ENCODE measurements around the gene JCAD. TPM values are rescaled to one million over a fixed set of nuclear protein-coding genes. Genes with fewer than 3 reads are reported as not detected.

The JCAD gene
- total and polyA plus RNA-seq, 10 of the 15 experiments (the other 5 are each of a cell fraction or from before 2014, with no cell fraction given), result 0.28 TPM; not detected in 9

GRCh38 chr10:30041196-30042105 is 17.9 kb downstream of the JCAD start (continued):
- no peak for TF ChIP-seq BCLAF1 (IDR thresholded peaks at IDR 0.05)
- no peak for TF ChIP-seq CHD4 (IDR thresholded peaks at IDR 0.05)
- TF ChIP-seq NFIC (IDR thresholded peaks at IDR 0.05; ENCODE audit: low read depth, low read length), result no peak
- TF ChIP-seq BRCA1 (IDR thresholded peaks at IDR 0.05; ENCODE audit: low read depth, low read length), result no peak
- TF ChIP-seq NR2C2 (IDR thresholded peaks at IDR 0.05; ENCODE audit: borderline replicate concordance, control insufficient read depth, insufficient read length, low read depth), result no peak
- no peak for TF ChIP-seq CREM (IDR thresholded peaks at IDR 0.05; ENCODE audit: low read depth)
- TF ChIP-seq KLF5 (IDR thresholded peaks at IDR 0.05; ENCODE audit: partially characterized antibody), result no peak

- ChIA-PET SMC1A (ENCODE audit: uncharacterized antibody, unreplicated experiment) (interaction anchor here (0.6 kb wide), 1 partner anchor 202 kb away, joined by 3 read pairs; no protein-coding TSS in a partner anchor), POLR2A (no interaction called here), RAD21 (ENCODE audit: unreplicated experiment) (no interaction called here), CTCF (interaction anchor here (1.3 kb wide), 1 partner anchor 8 kb away, joined by 4 read pairs; no protein-coding TSS in a partner anchor)
- H4K20me1 ChIP-seq (ENCODE audit: control insufficient read depth, insufficient read depth), result no peaks in the 10 kb centered on the region
- no peak overlapping the region for H3K4me3 ChIP-seq
- WGBS (ENCODE audit: insufficient coverage, insufficient replicate concordance, low lambda C conversion rate, missing lambda C conversion rate), result 61% methylated on average over 8 of the region's 8 CpGs
- H2AFZ ChIP-seq (ENCODE audit: control insufficient read depth, low read depth, low read length), result no peak overlapping the region
- no peak for DNase-seq (ENCODE audit: low read depth, low spot score)
- no peaks in the 10 kb centered on the region; a peak in 2 of 4 replicates for H3K27me3 ChIP-seq (replicated peaks in 1 of 2; ENCODE audit: control insufficient read depth in 2 of 2, insufficient read depth in 2 of 2, low read length in 1 of 2)
- H3K79me2 ChIP-seq (ENCODE audit: control insufficient read depth, insufficient read depth, low read length), result no peaks in the 10 kb centered on the region
- no peak overlapping the region for H3K27ac ChIP-seq (ENCODE audit: control insufficient read depth, insufficient read depth)
- no peak for FAIRE-seq
- intact Hi-C loops (cut with micrococcal nuclease; ENCODE audit: unreplicated experiment) (no loop called here), in situ Hi-C loops (cut with MboI) (no loop called here)
- no peak overlapping the region for H3K4me2 ChIP-seq (ENCODE audit: control insufficient read depth, insufficient read depth)
- no peaks in the 10 kb centered on the region for H3K4me1 ChIP-seq (ENCODE audit: control insufficient read depth, insufficient read depth, low read length)
- no peak for ATAC-seq
- no peaks in the 10 kb centered on the region for H3K36me3 ChIP-seq (ENCODE audit: control insufficient read depth in 2 of 2, insufficient read depth in 2 of 2, low read length in 1 of 2)
- no peaks in the 10 kb centered on the region for H3K9me3 ChIP-seq (replicated peaks; ENCODE audit: control insufficient read depth, insufficient read depth, low read length)
- no peak overlapping the region for H3K9ac ChIP-seq (ENCODE audit: control insufficient read depth, insufficient read depth, low read length)
- no TSS peak for BruUV-seq (replicated peaks)
- no peak for TF ChIP-seq SUPT20H (IDR thresholded peaks at IDR 0.05; ENCODE audit: borderline replicate concordance, control insufficient read depth, low read depth, low read length)
- no peak for TF ChIP-seq HDAC6 (IDR thresholded peaks at IDR 0.05; ENCODE audit: unreplicated experiment)
- no peak for TF ChIP-seq ZNF217 (IDR thresholded peaks at IDR 0.05)
- TF ChIP-seq BMI1 (IDR thresholded peaks at IDR 0.05; ENCODE audit: borderline replicate concordance), result no peak
- TF ChIP-seq MAX (IDR thresholded peaks at IDR 0.05; ENCODE audit: low read depth, low read length), result no peak
- no peak for TF ChIP-seq RBBP5 (conservative IDR thresholded peaks at IDR 0.05)
- no peak for TF ChIP-seq NKRF (conservative IDR thresholded peaks at IDR 0.05)
- no peak for TF ChIP-seq ESRRA (IDR thresholded peaks at IDR 0.05; ENCODE audit: low read length)
- TF ChIP-seq ZNF622 (IDR thresholded peaks at IDR 0.05), result no peak
Observed at GRCh38 chr10:30040597-30040996, 18.8 kb downstream of the JCAD start.

All from GM12878 (cell line).